Measurements from ENCODE around the gene TTI1.

GRCh38 chr20:37984018-37984785, 49.1 kb downstream of the TTI1 start:
- no peak for TF ChIP-seq CTCF (IDR thresholded peaks at IDR 0.05)
- no peak for TF ChIP-seq EZH2 (IDR thresholded peaks at IDR 0.05; ENCODE audit: borderline replicate concordance, insufficient read depth, low read depth, low read length, poor library complexity, severe bottlenecking)

Measured in B cell (primary cell).